NCI-H2171 treated with DMSO at 0.1 percent for 48 hours (cell line): ENCODE measurements around the gene DENND5A.

ENCODE experiments used
- DNase-seq: peaks from one replicate; lab custom pipeline; 2025; lab: John Stamatoyannopoulos, UW

DENND5A gene

GRCh38 chr11:9265211-9266131, at the start of gene DENND5A:
DENND5A (minus strand) TSS chr11:9265350; CDS start chr11:9265069, 281 bp downstream.
- DNase-seq, result peak; percentile 69

DNA sequence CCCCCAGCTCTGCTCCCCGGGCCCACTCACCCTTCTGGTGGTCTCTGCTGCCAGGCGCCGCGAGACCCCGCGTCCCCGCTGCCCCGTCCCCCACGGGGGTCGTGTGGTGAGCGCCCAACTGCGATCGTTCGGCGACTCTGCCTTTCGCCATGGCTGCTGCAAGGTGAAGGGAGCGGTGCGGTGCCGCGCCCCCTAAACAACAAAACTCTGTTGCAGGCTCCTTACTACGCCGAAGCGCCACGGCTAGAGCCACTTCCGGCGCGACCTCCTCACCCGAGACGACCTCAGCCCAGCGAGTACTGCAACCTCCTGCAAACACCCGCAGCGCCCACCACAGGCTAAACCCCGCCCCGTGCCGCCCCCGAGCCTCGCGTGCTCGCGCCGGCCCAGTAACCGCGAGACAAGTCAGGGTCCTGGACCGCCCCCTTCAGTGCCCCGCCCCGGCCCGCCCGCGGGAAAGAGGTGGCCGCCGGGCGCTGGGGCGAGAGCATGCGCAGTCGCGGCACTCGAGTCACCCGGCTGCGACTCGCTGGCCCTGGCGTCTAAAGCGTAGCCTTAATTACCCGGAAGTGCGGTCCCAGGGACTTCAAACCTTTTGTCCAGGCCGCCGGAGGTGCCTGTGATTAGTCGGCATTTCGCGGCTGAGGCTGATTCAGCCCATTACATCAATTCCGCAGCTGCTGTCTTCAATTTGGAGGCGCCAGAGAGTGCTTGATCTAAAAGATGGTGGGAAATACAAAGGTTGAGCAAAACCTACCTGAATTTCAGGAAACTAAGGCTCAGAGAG, 49.3 kb upstream of the DENND5A start, which contains the start of gene TMEM41B:
Gene TMEM41B (minus strand): TSS at position 303 of the 787 bp plus-strand sequence. CDS start 152 bp downstream, at position 151.
- DNase-seq, result peak; percentile 98

GRCh38 chr11:9313648-9314290, 48.6 kb upstream of the DENND5A start:
- peak; percentile 24 for DNase-seq

DNA sequence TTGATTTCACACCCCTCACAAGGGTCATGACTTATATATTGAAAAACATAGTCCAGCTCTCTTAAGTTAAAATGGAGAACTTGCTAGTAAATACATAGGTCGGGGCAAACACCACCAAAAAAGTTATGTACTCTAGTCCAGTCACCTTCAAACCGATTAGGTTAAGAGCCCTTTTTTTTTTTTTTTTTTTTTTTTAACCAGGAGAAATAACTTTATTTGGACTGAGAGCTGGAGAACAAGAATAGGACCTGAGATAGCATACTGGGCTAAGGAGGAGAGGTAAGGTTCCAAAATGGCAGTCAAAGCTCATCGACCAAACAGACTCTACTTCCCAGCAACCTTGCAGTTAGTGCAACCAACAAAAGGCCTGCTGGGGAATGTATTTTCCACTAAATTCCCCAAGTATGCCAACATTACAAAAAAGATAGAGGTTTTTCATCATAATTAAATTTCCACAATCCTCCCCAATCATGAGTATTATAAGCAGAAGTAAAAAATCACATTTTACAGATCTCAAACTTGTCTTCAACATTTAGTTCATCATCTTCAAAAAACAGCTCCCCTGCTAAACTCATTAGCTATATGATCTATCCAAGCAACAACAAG, 45.4 kb upstream of the DENND5A start:
- DNase-seq, result no peak

DNA sequence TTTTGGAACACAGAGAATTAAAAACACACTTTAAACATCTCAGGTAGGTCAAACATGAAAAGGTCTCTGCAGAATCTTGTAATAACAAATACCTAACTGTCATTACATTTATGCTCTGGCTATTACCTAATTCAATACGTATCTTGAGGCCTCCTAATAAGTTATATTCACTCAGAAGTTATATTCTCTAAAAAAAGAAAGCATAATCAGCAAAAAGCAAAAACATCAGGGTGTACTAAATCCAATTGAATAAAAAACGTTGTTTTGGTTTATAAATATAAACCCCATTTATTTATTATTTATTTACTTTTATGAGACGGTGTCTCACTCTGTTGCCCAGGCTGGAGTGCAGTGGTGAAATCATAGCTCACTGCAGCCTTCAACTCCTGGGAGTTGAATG, 39.0 kb upstream of the DENND5A start:
- no peak for DNase-seq

DNA sequence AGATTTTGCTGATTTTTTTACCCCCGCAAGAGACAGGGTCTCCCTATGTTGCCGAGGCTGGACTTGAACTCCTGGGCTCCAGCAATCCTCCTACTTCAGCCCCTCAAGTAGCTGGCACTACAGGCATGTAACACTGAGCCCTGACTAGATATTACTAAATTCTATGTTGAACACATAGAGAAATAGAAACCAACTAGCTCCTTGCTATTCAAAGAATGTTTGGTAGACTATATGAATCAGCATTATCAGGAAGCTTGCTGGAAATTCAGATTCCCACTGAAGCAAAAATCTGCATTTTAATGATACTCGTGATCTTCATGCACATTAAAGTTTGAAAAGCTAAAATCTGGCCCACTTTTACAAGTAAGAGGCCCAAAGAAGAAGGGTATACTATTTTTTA, 37.3 kb upstream of the DENND5A start:
- no peak for DNase-seq

GRCh38 chr11:9301720-9302119, 36.6 kb upstream of the DENND5A start:
- no peak for DNase-seq

GRCh38 chr11:9293646-9294045, 28.5 kb upstream of the DENND5A start:
- no peak for DNase-seq

DNA sequence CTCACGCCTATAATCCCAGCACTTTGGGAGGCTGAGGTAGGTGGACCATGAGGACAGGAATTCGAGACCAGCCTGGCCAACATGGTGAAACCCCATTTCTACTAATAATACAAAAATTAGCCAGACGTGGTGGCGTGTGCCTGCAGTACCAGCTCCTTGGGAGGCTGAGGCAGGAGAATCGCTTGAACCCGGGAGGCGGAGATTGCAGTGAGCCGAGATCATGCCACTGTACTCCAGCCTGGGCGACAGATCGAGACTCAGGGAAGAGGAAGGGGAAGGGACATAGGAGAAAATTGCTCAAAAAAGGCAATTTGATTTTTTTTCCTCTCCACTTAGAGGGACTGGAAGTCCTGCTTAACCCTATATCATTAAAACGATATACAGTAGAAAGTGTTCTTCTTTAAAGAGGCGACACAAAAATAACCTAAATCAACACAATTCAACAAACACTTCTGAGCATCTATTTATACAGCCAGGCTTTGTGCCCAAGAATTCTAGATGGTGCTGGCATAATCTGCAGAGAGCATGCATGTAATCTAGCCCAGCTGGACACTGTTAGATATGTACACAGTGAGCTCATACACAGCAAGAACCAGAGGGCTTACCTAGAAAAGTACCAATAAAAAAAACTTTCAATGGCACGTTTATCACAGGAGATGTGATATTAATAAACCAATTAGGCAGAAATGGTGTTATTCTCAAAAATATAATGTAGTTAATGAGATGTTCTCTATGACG, 20.9 kb upstream of the DENND5A start:
- no peak for DNase-seq

DNA sequence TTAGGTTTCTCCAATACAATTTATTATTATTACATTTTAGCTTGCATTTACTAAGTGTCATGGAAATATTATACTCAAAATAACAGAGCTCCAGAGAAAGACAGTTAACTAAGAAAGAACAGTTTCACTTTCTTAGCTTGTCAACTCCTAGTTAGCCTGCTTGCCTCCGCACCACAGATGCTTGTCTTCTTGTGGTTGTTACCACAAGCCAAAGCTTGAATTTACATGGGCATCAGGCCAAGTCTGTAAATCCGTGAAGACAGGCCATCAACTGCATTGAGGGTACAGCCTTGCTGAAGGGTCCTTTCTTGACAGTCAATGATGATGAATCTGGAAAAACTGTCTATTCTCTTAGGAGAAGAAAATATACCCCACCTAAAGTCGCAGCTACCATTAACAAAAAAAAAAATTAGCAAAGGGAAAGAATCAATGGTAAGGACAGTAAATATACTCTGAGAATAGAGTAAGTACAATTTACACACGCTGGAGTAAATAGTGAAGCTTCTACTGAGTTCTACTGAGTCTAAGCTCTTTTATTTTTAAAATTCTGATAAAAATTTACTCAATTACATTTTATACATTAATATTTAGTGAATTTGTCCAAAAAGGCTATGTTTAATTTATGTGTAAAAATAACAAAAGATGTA, 15.6 kb upstream of the DENND5A start:
- peak; percentile 71 for DNase-seq

DNA sequence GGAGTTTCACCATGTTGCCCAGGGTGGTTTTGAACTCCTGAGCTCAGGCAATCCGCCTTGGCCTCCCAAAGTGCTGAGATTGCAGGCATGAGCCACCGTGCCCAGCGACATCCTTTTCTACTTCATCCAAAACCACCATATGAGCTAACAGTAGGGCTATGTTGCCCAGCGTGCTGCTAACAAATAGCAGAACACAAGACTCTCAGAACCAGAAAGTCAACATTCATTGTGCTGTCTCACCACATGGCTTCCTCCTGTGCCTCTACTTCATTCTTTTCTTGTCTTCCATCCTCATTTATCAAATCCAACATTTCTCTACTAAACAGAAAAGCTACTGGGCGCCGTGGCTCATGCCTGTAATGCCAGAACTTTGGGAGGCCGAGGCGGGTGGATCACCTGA, 12.0 kb upstream of the DENND5A start:
- no peak for DNase-seq

DNA sequence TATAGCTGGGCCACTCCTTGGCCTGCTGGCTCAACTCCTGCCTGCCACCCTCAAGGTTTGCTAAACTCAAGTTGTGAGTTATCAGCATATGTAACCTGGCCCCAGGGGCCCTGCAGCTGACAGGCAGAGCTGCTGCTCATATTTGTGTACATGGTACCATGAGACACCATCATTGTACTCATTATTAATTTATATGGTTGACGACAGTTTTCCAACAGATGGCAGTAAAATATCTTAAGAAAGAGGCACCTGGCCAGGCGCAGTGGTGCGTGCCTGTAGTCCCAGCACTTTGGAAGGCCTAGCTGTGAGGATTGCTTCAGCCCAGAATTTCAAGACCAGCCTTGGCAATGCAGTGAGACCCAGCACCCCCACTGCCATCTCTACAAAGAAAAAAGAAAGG, 11.4 kb upstream of the DENND5A start:
- peak; percentile 39 for DNase-seq

DNA sequence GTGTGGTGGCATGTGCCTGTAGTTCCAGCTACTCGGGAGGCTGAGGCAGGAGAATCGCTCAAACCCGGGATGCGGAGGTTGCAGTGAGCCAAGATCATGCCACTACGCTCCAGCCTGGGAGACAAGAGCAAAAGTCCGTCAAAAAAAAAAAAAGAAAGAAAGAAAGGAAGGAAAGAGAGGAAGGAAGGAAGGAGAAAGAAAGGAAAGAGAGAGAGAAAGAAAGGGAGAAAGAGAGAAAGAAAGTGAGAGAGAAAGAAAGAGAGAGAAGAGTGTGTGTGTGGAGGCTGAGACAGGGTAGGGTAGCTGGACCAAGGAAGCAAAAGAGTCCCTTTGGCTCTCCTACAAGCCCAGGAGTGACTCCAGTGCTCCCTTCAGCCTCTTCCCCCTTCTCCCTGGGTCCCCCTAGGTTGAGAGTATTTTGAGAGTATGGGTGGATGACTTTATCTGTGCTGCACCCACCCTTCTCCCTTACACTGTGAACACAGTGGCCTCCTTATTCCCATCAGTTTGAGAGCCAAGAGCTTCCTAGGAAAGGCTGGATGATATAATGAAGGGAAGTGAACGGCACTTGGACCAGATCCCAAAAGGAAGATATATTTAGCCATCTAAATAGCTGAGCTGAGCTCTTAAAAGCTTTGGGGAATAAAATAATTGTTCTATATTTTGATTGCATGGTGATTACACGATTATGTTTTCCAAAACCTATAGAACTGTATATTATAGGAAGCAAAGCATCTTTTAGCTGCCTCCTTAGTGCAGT, 9.5 kb upstream of the DENND5A start:
- no peak for DNase-seq

DNA sequence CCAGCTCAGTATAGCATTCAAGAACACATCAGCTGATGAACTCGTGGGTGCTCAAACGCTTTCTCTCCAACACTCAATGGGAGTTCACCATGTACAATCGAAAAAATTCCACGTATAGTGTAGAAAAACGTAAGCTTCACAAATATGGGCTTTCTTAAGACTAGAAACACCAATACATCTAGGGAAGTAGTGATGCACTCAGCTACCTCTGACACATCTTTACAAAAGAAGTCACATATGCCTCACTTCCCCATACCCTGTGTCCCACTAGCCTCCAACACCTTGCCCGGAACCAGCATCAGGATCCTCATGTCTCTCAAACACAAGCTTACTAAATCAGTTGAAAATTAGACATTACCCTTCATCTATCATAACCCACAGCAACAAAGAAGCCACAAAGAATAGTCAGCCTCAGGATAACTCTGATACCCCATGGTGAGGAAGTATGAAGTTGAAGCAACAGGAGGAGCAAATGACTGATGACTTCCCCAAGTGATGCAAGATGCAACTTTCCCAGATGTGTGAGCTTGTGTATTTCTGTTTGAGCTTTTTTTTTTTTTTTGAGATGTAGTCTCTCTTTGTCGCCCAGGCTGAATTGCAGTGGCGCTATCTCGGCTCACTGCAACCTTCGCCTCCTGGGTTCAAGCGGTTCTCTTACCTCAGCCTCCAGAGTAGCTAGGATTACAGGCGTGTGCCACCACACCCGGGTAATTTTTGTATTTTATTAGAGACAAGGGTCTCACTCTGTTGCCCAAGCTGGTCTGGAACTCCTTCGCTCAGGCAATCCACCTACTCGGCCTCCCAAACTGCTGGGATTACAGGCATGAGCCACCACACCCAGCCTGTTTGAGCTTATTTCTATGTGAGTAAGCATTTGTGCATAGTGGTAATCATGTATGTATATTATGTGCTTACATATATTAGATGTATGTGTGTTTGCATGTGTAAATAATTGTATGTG, 8.5 kb upstream of the DENND5A start:
- DNase-seq, result no peak

- DNase-seq, result no peak
Measured at GRCh38 chr11:9269492-9270013, 4.4 kb upstream of the DENND5A start.

DNA sequence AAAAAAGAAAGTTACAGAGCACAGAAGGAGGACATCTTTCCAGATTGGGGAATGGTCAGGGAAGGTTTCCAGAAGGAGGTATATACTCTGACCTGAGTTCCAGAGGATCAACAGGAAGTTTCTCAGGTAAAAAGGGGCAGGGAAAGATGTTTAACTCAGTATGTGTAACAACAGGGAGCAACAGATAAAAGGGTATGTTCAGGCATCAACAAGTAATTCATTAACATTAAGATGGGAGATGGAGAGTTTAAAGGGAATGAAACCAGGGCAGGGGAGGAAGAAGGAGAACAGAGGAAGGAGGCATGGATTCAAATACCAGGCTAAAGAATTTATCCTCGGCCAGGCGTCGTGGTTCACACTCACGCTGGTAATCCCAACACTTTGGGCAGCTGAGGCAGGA, 2.5 kb upstream of the DENND5A start:
- no peak for DNase-seq

DNA sequence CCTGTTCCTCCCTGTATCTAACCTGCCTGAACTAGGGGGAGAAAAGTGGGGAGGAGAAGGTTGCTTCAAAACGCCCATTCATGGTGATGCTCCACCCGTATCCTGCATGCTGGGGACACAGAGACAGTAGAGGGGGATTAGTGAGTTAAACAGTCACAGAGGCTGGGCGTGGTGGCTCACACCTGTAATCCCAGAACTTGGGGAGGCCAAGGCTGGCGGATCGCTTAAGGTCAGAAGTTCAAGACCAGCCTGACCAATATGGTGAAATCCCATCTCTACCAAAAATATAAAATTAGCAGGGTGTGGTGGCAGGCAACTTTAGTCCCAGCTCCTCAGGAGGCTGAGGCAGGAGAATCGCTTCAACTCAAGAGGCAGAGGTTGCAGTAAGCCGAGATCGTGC, 1.8 kb upstream of the DENND5A start:
- DNase-seq, result no peak

GRCh38 chr11:9266132-9266736, 1.1 kb upstream of the DENND5A start:
- DNase-seq, result no peak
